Measurements from ENCODE around the gene ZNF747. TPM values are rescaled to one million over a fixed set of nuclear protein-coding genes. Genes with fewer than 3 reads are reported as not detected.
"Not testable (repeated sequence)": the region's sequence is repeated elsewhere in the genome, so short reads cannot be mapped to it uniquely, and the experiment has no call there.

The ZNF747 gene
- total RNA-seq, 1 donor from 2014 or later, result 21.6 TPM

- Mint-ChIP-seq H3K27ac (no peak overlapping the region), H3K4me3 (no peak overlapping the region), H3K27me3 (no peaks in the 10 kb centered on the region), H3K36me3 (ENCODE audit: low read depth) (peaks cover 8% of the 10 kb centered on the region), H3K4me1 (peaks cover 7% of the 10 kb centered on the region), H3K9me3 (no peaks in the 10 kb centered on the region)
- TF ChIP-seq CTCF (IDR thresholded peaks at IDR 0.05), result no peak
- ChIA-PET POLR2A (interaction anchor here (1.7 kb wide), 1 partner anchor 124 kb away, joined by 3 read pairs; no protein-coding TSS in a partner anchor), CTCF (interaction anchor here (1.0 kb wide), 1 partner anchor 10 kb away, joined by 3 read pairs; no protein-coding TSS in a partner anchor)
- DNase-seq, result no peak
- intact Hi-C loops (cut with micrococcal nuclease), result no loop called here
- ATAC-seq (ENCODE audit: low read depth), result no peak
Observed at GRCh38 chr16:30541502-30542329, 7.1 kb upstream of the ZNF747 start.

- H3K9me3 Mint-ChIP-seq; H3K36me3 Mint-ChIP-seq (ENCODE audit: low read depth); H3K4me3 Mint-ChIP-seq; H3K27ac Mint-ChIP-seq; intact Hi-C loops (cut with micrococcal nuclease); ATAC-seq (ENCODE audit: low read depth); H3K27me3 Mint-ChIP-seq; DNase-seq: not testable (repeated sequence)
- POLR2A ChIA-PET, result interaction anchor here (1.7 kb wide), 1 partner anchor 123 kb away, joined by 3 read pairs; no protein-coding TSS in a partner anchor
- H3K4me1 Mint-ChIP-seq, result peaks cover 13% of the 10 kb centered on the region
- CTCF ChIA-PET, result interaction anchor here (1.0 kb wide), 1 partner anchor 11 kb away, joined by 3 read pairs; no protein-coding TSS in a partner anchor
Observed at GRCh38 chr16:30540916-30541464, 6.3 kb upstream of the ZNF747 start.

GRCh38 chr16:30539986-30540526 lies 5.4 kb upstream of the ZNF747 start:
- H3K27me3 Mint-ChIP-seq; H3K4me3 Mint-ChIP-seq; H3K27ac Mint-ChIP-seq; intact Hi-C loops (cut with micrococcal nuclease); DNase-seq; H3K9me3 Mint-ChIP-seq; CTCF ChIA-PET; ATAC-seq (ENCODE audit: low read depth): not testable (repeated sequence)
- Mint-ChIP-seq H3K4me1 (peaks cover 18% of the 10 kb centered on the region), H3K36me3 (ENCODE audit: low read depth) (peaks cover 12% of the 10 kb centered on the region)
- POLR2A ChIA-PET, result interaction anchor here (0.7 to 1.4 kb wide), 3 partner anchors 18 to 102 kb away, joined by 3 to 4 read pairs (median 3); partner anchors contain the start of gene ZNF764

- POLR2A ChIA-PET, result interaction anchor here (0.7 to 1.4 kb wide), 3 partner anchors 19 to 103 kb away, joined by 3 to 4 read pairs (median 3); partner anchors contain the start of gene ZNF764
- no peak for TF ChIP-seq CTCF (IDR thresholded peaks at IDR 0.05)
- peaks cover 16% of the 10 kb centered on the region for H3K36me3 Mint-ChIP-seq (ENCODE audit: low read depth)
- no peak overlapping the region for H3K4me3 Mint-ChIP-seq
- no peak overlapping the region for H3K27ac Mint-ChIP-seq
- peaks cover 21% of the 10 kb centered on the region for H3K4me1 Mint-ChIP-seq
- H3K27me3 Mint-ChIP-seq, result no peaks in the 10 kb centered on the region
- CTCF ChIA-PET, result no interaction called here
- DNase-seq (no peak), ATAC-seq (ENCODE audit: low read depth) (no peak)
- no peaks in the 10 kb centered on the region for H3K9me3 Mint-ChIP-seq
- intact Hi-C loops (cut with micrococcal nuclease), result no loop called here
Observed at GRCh38 chr16:30539000-30539964, 4.6 kb upstream of the ZNF747 start.

GRCh38 chr16:30536391-30537024 lies 1.9 kb upstream of the ZNF747 start:
- POLR2A ChIA-PET, result interaction anchor here (0.9 to 4.2 kb wide), 21 partner anchors 9 to 166 kb away, joined by 3 to 135 read pairs (median 20); partner anchors contain the start of genes DCTPP1, FBRS, ITGAL and SEPHS2
- intact Hi-C loops (cut with micrococcal nuclease); DNase-seq; H3K27me3 Mint-ChIP-seq; H3K9me3 Mint-ChIP-seq; ATAC-seq (ENCODE audit: low read depth): not testable (repeated sequence)
- CTCF ChIA-PET, result interaction anchor here (0.7 to 3.5 kb wide), 14 partner anchors 18 to 157 kb away, joined by 3 to 35 read pairs (median 6); partner anchors contain the start of genes DCTPP1 and ITGAL
- H3K36me3 Mint-ChIP-seq (ENCODE audit: low read depth), result peaks cover 30% of the 10 kb centered on the region
- peak overlapping the region; percentile 97 for H3K27ac Mint-ChIP-seq
- H3K4me3 Mint-ChIP-seq, result peak overlapping the region; percentile 96
- H3K4me1 Mint-ChIP-seq, result peaks cover 29% of the 10 kb centered on the region

Measured in activated B cell treated with CpG ODN at 0.5 μM for 24 hours (primary cell).